Inflammatory macrophage treated with lipopolysaccharide for 4 hours (primary cell): ENCODE results near the gene BICC1.

ENCODE experiments used
- DNase-seq: peaks from one replicate; pipeline ENCODE4 v3.0.0-alpha.2; 2020

BICC1 gene

GRCh38 chr10:58755677-58756076 lies 243.0 kb downstream of the BICC1 start:
- peak; percentile 5 for DNase-seq

GRCh38 chr10:58756130-58756719 lies 243.6 kb downstream of the BICC1 start:
- no peak for DNase-seq

GRCh38 chr10:58757352-58758065 lies 244.8 kb downstream of the BICC1 start:
- no peak for DNase-seq

- DNase-seq, result no peak
Observed at GRCh38 chr10:58758321-58758720, 245.6 kb downstream of the BICC1 start.

GRCh38 chr10:58764087-58764747 lies 251.5 kb downstream of the BICC1 start:
- DNase-seq, result no peak

GRCh38 chr10:58765910-58766309 lies 253.2 kb downstream of the BICC1 start:
- DNase-seq, result no peak

GRCh38 chr10:58767652-58768051 lies 255.0 kb downstream of the BICC1 start:
- DNase-seq, result no peak

- DNase-seq, result no peak
Observed at GRCh38 chr10:58771863-58772262, 259.2 kb downstream of the BICC1 start.

GRCh38 chr10:58772758-58773157 lies 260.1 kb downstream of the BICC1 start:
- no peak for DNase-seq

- no peak for DNase-seq
Observed at GRCh38 chr10:58773341-58773740, 260.7 kb downstream of the BICC1 start.

GRCh38 chr10:58773944-58774343 lies 261.3 kb downstream of the BICC1 start:
- no peak for DNase-seq

- no peak for DNase-seq
Observed at GRCh38 chr10:58775960-58776567, 263.4 kb downstream of the BICC1 start.

- DNase-seq, result no peak
Observed at GRCh38 chr10:58776568-58777318, 264.1 kb downstream of the BICC1 start.

- no peak for DNase-seq
Observed at GRCh38 chr10:58778966-58779365, 266.3 kb downstream of the BICC1 start.

GRCh38 chr10:58779594-58779993 lies 266.9 kb downstream of the BICC1 start:
- DNase-seq, result no peak

- no peak for DNase-seq
Observed at GRCh38 chr10:58780476-58780875, 267.8 kb downstream of the BICC1 start.

- DNase-seq, result peak; percentile 41
Observed at GRCh38 chr10:58781873-58782488, 269.3 kb downstream of the BICC1 start.

- no peak for DNase-seq
Observed at GRCh38 chr10:58782876-58783851, 270.5 kb downstream of the BICC1 start.

- no peak for DNase-seq
Observed at GRCh38 chr10:58784361-58784760, 271.7 kb downstream of the BICC1 start.

GRCh38 chr10:58785354-58785753 lies 272.7 kb downstream of the BICC1 start:
- DNase-seq, result no peak

GRCh38 chr10:58791137-58791536 lies 278.5 kb downstream of the BICC1 start:
- no peak for DNase-seq
